Body of pancreas (tissue), 4 donors: ENCODE measurements around the gene NINL.

Experiments used
- POLR2A ChIP-seq, 3 donors: fragments of 450-650 bp; IDR thresholded peaks; one replicate each; pipeline ENCODE4 v1.6.1; 2016; ENCODE audit warnings: antibody characterized with exemption in 3 of 3, mild to moderate bottlenecking in 2 of 3
- TF ChIP-seq, protein P1 (sequence below), 7 experiments: fragments of 450-650 bp in 4 of 7; fragments of 200-600 bp in 3 of 7; sonication (generic) in 3 of 7; IDR thresholded peaks; one replicate each; pipeline ENCODE4 v1.5.1; 2016 to 2019; ENCODE audit warnings: antibody characterized with exemption in 7 of 7

DNA sequence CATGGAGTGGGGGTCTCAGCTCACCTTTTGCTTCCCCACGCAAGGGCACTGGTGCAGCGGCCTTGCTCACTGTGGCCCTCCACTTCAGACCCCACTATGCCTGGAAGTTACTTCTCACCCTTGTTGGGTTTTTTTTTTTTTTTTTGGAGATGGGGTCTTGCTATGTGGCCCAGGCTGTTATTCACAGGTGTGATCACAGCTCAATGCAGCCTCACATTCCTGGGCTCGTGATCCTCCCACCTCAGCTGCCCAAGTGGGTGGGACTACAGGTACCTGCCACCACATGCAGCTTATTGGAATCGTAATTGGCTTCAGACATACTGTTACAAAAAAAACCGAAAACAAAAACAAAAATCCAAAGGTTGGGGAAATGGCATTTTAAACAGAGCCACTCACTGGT, 32.4 kb downstream of the NINL start:
- TF ChIP-seq, protein P1, sequence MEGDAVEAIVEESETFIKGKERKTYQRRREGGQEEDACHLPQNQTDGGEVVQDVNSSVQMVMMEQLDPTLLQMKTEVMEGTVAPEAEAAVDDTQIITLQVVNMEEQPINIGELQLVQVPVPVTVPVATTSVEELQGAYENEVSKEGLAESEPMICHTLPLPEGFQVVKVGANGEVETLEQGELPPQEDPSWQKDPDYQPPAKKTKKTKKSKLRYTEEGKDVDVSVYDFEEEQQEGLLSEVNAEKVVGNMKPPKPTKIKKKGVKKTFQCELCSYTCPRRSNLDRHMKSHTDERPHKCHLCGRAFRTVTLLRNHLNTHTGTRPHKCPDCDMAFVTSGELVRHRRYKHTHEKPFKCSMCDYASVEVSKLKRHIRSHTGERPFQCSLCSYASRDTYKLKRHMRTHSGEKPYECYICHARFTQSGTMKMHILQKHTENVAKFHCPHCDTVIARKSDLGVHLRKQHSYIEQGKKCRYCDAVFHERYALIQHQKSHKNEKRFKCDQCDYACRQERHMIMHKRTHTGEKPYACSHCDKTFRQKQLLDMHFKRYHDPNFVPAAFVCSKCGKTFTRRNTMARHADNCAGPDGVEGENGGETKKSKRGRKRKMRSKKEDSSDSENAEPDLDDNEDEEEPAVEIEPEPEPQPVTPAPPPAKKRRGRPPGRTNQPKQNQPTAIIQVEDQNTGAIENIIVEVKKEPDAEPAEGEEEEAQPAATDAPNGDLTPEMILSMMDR (IDR thresholded peaks at IDR 0.05), result no peak
- no peak for TF ChIP-seq POLR2A (IDR thresholded peaks at IDR 0.05)
